ENCODE measurements around the gene AXDND1.
A peak's percentile ranks its signal among the peaks of the same experiment; 100 is the strongest.

Gene AXDND1, protein sequence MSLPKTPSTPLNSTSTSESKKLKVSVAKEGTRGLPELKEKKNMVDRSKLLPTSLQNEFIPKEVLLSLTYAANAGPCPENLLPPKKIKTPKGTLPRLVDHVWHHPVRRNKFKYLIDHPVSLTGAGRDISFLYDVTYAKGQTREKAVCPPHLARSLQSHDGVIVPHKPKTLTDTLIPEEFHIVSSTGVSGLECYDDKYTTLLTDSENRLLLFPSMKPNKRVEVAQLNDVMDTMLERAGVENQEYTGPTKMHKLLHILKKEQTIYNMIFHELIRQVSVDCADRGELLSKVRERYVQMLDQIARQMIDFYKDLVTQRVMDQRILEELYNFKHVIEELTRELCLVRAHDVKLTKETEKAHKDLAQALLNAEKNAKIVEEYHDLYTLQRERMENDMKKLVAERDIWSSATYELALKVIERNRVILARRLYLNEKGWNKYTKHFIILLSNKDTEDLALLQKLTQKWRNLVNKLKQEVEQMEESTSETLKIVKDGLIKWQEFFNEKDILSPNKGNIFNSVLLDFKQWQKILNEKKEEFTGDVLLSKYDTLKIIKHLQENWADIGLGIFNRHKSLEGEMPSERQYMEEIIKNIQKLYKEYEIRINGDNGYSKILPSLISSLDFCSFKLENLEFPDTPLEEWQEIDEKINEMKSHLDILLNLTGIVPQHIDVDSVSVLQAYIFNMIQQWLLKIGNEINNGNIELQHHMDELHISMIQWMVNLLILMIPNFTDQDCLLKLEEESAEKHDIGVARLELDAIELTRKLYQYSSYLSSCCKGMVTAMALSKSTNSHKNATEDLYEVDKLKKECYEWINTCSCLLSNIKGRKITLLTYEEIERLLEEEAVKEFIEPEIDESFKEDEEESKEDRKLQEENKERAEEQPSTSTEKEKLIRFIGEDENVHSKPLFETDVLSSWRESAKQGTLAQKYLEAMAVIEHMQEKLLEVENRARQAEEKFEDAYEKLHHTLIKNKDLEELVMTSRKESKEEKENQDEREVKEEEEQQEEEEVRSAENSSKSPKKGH

DNA sequence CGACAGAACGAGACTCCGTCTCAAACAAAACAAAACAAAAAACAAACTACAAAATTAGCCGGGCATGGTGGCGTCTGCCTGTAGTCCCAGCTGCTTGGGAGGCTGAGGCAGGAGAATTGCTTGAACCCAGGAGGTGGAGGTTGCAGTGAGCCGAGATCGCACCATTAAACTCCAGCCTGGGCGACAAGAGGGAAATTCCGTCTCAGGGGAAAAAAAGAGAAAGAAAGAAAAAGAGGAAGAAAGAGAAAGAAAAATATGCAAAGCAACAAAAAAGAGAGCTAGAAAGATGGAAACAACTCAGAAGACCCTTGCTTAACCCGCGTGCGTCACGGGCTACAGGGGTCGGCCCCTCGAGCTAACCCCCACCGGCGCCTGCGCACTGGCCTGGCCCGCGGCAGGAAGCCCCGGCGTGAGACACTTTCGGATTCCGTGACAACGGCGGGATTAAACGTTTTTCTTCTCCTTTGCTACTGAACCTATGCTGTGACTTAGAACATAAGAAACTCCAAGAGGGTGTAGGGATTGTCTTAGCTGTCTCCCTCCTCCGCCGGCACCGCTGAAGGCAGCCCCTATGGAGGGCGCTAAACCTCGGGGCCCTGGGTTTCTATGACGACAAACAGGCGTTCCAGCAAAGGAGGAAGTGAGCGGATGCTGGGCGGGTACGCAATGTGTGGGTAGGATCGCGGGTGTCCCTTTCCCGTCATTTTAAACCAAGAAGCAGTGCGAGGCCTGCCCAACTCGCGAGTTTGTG lies at the start of gene AXDND1:
TSS of gene AXDND1 (plus strand) at position 630 of the 751 bp plus-strand sequence. CDS start 539 bp downstream, outside the sequence.
- H3K4me3 Mint-ChIP-seq = peak within 1 kb of the TSS; percentile 77
- no peaks in the 10 kb centered on the region for H3K4me1 Mint-ChIP-seq
- peaks cover 10% of the 10 kb centered on the region for H3K36me3 Mint-ChIP-seq
- H3K9me3 Mint-ChIP-seq = no peaks in the 10 kb centered on the region
- ATAC-seq = peak; percentile 98
- peak; percentile 81 to 94 for DNase-seq (ENCODE audit: low spot score in 2 of 2)
- H3K27ac Mint-ChIP-seq = peak within 1 kb of the TSS; percentile 99

DNA sequence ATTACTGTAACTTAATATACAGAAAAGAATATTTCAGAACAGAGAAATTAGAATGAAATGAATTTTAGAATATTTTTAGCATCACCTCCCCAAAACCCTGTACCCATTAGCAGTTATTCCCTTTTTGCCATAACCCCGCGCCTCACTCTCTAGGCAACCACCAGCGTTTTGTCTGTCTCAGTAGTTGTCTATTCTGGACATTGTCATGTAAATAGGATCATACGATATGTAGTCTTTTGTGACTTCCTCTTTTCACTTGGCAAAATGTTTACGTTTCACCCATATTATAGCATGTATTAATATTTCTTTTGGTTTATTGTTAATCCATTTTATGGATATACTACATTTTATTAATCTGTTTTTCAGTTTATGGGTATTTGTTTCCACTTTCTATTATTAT lies 47.3 kb upstream of the AXDND1 start:
- ATAC-seq = no peak
- H3K9me3 Mint-ChIP-seq = no peaks in the 10 kb centered on the region
- H3K27ac Mint-ChIP-seq = no peak overlapping the region
- no peak for DNase-seq (ENCODE audit: low spot score in 2 of 2)
- H3K4me3 Mint-ChIP-seq = no peak overlapping the region
- H3K4me1 Mint-ChIP-seq = peaks cover 26% of the 10 kb centered on the region
- H3K36me3 Mint-ChIP-seq = peaks cover 60% of the 10 kb centered on the region

DNA sequence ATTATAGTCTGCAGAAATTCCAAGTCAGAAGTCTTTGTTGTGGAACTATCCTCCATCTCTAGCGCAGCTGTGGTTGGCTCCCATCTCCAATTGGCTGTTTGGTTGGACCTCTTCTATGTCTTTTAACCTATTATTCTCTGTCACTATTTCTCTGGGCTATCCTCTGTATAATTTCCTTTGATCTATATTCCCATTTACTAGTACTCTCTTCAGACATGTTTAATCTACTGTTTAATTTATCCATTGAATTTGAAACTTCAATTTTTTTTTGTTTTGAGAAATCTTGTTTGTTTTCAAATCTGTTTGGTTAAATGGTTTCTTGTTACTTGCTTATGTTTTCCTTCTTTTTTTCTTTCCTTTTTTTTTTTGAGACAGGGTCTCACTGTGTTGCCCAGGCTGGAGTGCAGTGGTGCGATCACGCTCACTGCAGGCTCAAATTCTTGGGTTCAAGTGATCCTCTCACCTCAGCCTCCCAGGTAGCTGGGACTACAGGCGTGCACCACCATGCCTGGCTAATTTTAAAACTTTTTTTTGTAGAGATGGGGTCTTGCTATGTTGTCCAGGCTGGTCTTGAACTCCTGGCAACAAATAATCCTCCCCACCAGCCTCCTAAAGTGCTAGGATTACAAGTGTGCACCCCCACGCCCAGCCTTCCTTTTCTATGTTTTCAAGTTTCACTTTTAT lies 44.1 kb upstream of the AXDND1 start:
- Mint-ChIP-seq H3K36me3 (peaks cover 72% of the 10 kb centered on the region), H3K4me1 (peaks cover 13% of the 10 kb centered on the region), H3K4me3 (no peak overlapping the region), H3K9me3 (no peaks in the 10 kb centered on the region), H3K27ac (no peak overlapping the region)
- ATAC-seq (no peak), DNase-seq (ENCODE audit: low spot score in 2 of 2) (no peak)

DNA sequence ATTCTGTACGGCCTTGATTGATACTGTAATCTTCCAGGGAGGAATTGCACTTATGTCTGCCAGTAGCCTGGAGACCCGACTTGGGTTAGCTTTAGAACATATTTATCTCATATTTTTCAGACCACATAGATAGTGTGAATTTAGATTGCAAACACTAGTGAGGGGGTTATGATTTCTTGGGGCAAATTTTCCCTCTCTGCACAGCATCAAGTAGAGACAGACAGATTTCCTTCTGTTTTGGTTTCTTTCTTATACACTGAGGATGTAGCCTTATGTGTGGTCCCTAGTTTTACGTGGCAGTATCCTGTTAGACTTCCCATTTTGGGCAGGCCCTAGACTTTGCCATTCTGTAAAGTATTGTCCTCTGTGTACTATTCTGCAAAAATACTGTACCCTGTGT lies 43.2 kb upstream of the AXDND1 start:
- Mint-ChIP-seq H3K9me3 (no peaks in the 10 kb centered on the region), H3K4me3 (no peak overlapping the region), H3K27ac (no peak overlapping the region), H3K36me3 (peaks cover 76% of the 10 kb centered on the region), H3K4me1 (peaks cover 13% of the 10 kb centered on the region)
- DNase-seq (ENCODE audit: low spot score in 2 of 2) (no peak), ATAC-seq (no peak)

DNA sequence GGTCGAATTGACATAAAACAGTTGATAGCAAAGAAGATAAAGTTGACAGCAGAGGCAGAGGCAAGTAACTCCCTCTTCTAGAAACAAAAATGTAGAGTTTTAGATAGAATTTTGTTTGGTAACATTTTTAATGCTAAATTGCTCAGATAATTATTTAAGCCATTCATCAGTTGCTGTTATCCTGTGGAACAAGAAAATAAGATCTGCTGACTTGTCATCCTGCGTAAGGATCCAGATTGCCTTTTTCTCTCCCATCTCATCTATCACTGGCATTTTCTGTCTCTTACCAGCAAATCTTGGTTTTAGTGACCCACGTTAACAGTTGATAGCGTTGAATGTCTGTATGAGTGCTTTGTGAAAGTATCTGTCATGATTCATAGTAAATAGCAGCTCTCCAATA lies 42.3 kb upstream of the AXDND1 start:
- Mint-ChIP-seq H3K9me3 (no peaks in the 10 kb centered on the region), H3K36me3 (peaks cover 83% of the 10 kb centered on the region), H3K27ac (peak overlapping the region; percentile 58), H3K4me3 (no peak overlapping the region), H3K4me1 (peaks cover 13% of the 10 kb centered on the region)
- ATAC-seq (no peak), DNase-seq (ENCODE audit: low spot score in 2 of 2) (no peak)

DNA sequence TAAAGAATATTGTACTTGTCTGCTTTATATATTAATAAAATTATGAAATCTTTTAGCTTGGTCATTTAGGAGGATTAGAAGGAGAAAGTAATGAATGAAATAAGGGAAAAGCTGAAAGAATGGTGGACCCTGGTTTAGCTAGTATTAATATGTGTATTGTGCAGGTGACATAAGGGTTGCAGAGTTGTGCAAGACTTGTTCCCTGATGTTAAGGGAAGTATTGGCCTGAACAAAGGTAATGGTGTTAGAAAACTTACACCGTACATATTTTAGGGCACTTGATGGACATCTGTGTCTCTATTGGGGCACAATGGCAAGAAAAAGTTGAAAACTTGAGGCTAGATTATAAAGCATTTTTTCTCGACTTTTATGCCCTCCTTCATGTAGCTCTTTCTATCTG lies 39.9 kb upstream of the AXDND1 start:
- ATAC-seq = no peak
- Mint-ChIP-seq H3K9me3 (no peaks in the 10 kb centered on the region), H3K4me1 (peaks cover 19% of the 10 kb centered on the region), H3K4me3 (no peak overlapping the region), H3K36me3 (peaks cover 68% of the 10 kb centered on the region), H3K27ac (no peak overlapping the region)
- DNase-seq (ENCODE audit: low spot score in 2 of 2) = no peak

DNA sequence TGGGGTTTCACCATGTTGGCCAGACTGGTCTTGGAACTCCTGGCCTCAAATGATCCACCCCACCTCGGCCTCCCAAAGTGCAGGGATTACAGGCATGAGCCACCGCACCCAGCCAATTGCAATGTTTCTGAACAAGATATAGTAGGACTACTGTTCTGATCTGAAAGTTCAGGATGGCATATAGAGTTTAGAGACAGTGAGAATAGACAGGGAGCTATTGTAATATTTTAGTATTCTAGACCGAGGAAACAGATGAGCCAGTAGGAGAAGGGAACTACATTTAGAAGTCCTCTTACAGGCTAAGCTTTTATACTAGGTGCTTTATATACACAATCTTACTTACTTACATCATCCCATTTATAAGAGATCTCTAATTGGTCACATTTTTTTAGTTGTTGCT lies 39.0 kb upstream of the AXDND1 start:
- Mint-ChIP-seq H3K4me1 (peaks cover 16% of the 10 kb centered on the region), H3K4me3 (no peak overlapping the region), H3K27ac (no peak overlapping the region), H3K36me3 (peaks cover 64% of the 10 kb centered on the region), H3K9me3 (no peaks in the 10 kb centered on the region)
- DNase-seq (ENCODE audit: low spot score in 2 of 2) = no peak
- no peak for ATAC-seq

DNA sequence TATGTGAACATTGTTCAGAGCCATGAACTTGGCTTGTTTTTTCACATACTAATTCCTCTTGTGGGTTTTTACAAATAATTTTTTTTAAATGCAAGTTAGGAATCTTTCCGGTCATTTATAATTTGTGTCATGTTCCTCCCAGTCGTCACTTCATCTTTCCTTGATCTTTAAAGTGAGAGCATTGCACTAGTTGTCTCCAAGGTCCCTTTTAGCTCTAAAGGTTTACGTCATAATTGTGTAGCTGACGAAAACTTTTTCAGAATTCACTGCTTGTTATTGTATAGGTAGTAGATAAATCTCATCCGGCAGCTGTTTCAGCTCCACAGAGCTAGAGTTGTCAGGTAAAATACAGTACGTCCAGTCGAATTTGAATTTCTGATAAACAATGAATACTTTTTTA lies 38.6 kb upstream of the AXDND1 start:
- Mint-ChIP-seq H3K4me3 (no peak overlapping the region), H3K36me3 (peaks cover 60% of the 10 kb centered on the region)

DNA sequence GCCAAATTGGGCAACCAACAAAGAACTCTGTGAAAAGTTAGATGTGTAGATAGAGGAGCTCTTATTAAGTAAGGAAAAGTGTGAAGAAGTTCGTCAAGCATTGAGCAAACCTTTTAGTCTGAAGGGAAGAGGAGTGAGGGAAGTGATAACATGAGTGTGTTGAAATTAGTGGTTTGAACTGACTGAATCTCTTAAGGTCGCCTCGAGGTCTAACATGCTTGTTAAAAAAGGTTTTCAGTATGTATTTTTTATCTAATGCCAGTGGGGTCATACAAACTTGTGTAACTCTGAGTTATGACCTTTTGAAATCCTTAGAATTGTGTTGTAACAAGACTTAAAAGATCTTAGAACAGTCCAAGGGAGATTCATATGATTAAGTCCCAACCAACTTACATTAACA lies 38.1 kb upstream of the AXDND1 start:
- Mint-ChIP-seq H3K27ac (no peak overlapping the region), H3K36me3 (peaks cover 55% of the 10 kb centered on the region), H3K9me3 (no peaks in the 10 kb centered on the region), H3K4me3 (no peak overlapping the region), H3K4me1 (peaks cover 7% of the 10 kb centered on the region)
- DNase-seq (ENCODE audit: low spot score in 2 of 2) (no peak), ATAC-seq (no peak)

More for the DNA sequence above, 38.6 kb upstream of the AXDND1 start:
- Mint-ChIP-seq H3K9me3 (no peaks in the 10 kb centered on the region), H3K4me1 (peaks cover 11% of the 10 kb centered on the region), H3K27ac (no peak overlapping the region)
- DNase-seq (ENCODE audit: low spot score in 2 of 2) (no peak), ATAC-seq (no peak)

DNA sequence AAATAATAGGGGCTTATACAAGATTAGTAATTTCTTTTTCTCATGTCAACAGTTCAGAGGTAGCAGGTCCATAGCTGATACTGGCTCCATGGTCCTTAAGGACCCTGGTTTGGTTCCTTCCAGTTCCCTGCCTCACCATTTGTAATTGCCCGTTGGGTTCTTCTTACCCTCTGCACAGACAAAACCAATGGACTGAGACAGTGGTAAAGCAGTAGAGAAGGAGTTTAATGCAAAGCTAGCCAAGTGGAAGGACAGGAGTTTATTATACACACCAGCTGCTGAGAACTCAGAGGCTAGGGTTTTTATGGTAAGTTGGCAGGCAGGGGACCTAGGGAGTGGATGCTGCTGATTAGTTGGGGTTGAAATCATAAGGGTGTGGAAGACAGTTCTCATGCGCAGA lies 35.9 kb upstream of the AXDND1 start:
- H3K27ac Mint-ChIP-seq = no peak overlapping the region
- ATAC-seq (no peak), DNase-seq (ENCODE audit: low spot score in 2 of 2) (no peak)
- no peak overlapping the region for H3K4me3 Mint-ChIP-seq
- H3K4me1 Mint-ChIP-seq = peaks cover 12% of the 10 kb centered on the region
- peaks cover 39% of the 10 kb centered on the region for H3K36me3 Mint-ChIP-seq
- H3K9me3 Mint-ChIP-seq = no peaks in the 10 kb centered on the region

DNA sequence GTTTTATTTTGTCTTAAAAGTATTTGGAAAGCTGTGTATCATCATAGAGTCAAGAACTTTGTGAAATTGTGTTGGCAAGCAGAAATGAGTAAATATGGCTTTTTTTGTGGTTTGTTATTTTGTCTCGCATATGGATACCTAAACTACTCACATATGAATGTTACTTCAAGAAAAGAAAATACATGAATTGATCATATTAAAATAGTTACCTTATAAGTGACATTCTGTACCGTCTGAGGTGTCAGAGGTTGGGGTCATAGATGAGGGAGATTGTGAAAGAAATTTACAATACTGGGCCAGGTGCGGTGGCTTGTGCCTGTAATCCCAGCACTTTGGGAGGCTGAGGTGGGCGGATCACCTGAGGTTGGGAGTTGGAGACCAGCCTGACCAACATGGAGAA lies 31.3 kb upstream of the AXDND1 start:
- peaks cover 12% of the 10 kb centered on the region for H3K4me1 Mint-ChIP-seq

DNA sequence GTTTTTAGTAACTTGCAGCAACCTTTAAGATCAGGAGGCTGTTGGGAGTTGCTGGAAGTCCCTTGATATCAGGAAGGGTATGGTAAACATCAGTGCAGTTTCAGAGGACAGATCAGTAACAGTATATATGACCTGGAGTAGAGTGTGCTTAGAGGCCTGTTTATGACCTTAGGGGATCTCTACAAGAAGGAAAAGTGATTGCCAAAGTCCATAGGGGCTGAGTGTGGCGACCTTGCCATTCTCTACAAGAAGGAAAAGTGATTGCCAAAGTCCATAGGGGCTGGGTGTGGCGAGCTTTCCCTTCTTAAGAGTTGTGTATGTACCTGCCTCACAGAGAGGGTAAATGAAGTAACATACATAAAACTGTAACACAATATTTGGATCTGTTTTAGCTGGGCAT lies 28.5 kb upstream of the AXDND1 start:
- H3K27ac Mint-ChIP-seq = no peak overlapping the region

More for the DNA sequence above, 31.3 kb upstream of the AXDND1 start:
- H3K36me3 Mint-ChIP-seq = peaks cover 39% of the 10 kb centered on the region
- H3K27ac Mint-ChIP-seq = no peak overlapping the region
- H3K4me3 Mint-ChIP-seq = no peak overlapping the region
- no peaks in the 10 kb centered on the region for H3K9me3 Mint-ChIP-seq
- DNase-seq (ENCODE audit: low spot score in 2 of 2) (no peak), ATAC-seq (peak; percentile 82)

DNA sequence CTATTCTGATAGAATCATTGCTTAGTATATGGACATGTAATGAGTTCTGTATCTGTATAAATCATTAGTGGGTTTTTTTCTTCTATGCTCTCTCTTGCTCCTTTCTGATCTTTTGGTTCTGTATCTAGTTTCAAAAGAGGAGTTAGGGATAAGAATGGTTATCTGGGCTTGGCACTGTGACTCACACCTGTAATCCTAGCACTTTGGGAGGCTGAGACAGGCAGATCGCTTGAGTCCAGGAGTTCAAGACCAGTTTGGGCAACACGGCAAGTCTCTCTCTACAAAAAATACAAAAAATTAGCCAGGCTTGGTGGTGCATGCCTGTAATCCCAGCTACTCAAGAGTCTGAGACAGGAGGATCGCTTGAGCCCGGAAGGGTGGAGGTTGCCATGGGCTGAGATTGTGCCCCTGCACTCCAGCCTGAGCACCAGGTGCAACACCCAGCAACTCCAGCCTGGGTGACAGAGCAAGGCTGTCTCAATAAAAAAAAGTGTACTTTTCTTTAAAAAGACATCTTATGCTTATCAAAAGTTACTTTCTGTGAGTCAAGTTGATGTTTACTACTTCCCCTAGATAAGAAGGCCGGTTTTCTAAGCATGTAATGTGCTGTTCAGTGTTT lies 27.7 kb upstream of the AXDND1 start:
- DNase-seq (ENCODE audit: low spot score in 2 of 2) (no peak), ATAC-seq (no peak)
- H3K4me3 Mint-ChIP-seq = no peak overlapping the region
- H3K9me3 Mint-ChIP-seq = no peaks in the 10 kb centered on the region
- peaks cover 72% of the 10 kb centered on the region for H3K36me3 Mint-ChIP-seq
- H3K4me1 Mint-ChIP-seq = peaks cover 7% of the 10 kb centered on the region
- no peak overlapping the region for H3K27ac Mint-ChIP-seq

More for the DNA sequence above, 28.5 kb upstream of the AXDND1 start:
- Mint-ChIP-seq H3K4me1 (peaks cover 7% of the 10 kb centered on the region), H3K4me3 (no peak overlapping the region), H3K9me3 (no peaks in the 10 kb centered on the region), H3K36me3 (peaks cover 65% of the 10 kb centered on the region)
- DNase-seq (ENCODE audit: low spot score in 2 of 2) = no peak
- no peak for ATAC-seq

DNA sequence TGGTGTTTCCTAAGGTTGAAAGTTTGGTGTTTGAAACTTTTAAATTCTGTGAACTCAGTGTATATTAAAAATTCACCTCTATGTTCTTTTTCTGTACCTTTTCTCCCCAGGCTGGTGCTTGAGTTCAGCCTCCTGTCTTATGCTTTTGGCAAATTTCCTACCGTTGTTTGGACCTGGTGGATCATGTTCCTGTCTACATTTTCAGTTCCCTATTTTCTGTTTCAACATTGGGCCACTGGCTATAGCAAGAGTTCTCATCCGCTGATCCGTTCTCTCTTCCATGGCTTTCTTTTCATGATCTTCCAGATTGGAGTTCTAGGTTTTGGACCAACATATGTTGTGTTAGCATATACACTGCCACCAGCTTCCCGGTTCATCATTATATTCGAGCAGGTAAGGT lies 24.9 kb upstream of the AXDND1 start:
- no peaks in the 10 kb centered on the region for H3K4me1 Mint-ChIP-seq
- DNase-seq (ENCODE audit: low spot score in 2 of 2) = no peak
- no peak overlapping the region for H3K27ac Mint-ChIP-seq
- no peaks in the 10 kb centered on the region for H3K9me3 Mint-ChIP-seq
- no peak for ATAC-seq
- no peak overlapping the region for H3K4me3 Mint-ChIP-seq
- H3K36me3 Mint-ChIP-seq = peaks cover 84% of the 10 kb centered on the region

All from stimulated activated effector memory CD8-positive, alpha-beta T cell treated with anti-CD3 and anti-CD28 coated beads, Interleukin-12 subunit alpha, Interleukin-12 subunit beta, amount 100 ng/mL, for 72 hours (primary cell).